ENCODE data around the gene SDF4. TPM values are rescaled to one million over a fixed set of nuclear protein-coding genes. Genes with fewer than 3 reads are reported as not detected.

SDF4 gene
- total RNA-seq, 6 donors from 2014 or later, result 79.0 to 172 (median 148) TPM

- DNase-seq, result peak in 1 of 2 donors; percentile 45
- ATAC-seq (ENCODE audit: low FRiP score in 2 of 2), result no peak
- 95 to 96% methylated on average over 21 to 27 of the region's 28 CpGs for WGBS, 2 donors
- Histone ChIP-seq H3K4me1 (peaks cover 32 to 66% (median 39%) of the 10 kb centered on the region in 4 donors), H3K4me3 (no peak overlapping the region), H3K27me3 (peaks cover 0 to 20% (median 8%) of the 10 kb centered on the region in 4 donors), H3K9me3 (peaks cover 0 to 3% (median 0%) of the 10 kb centered on the region in 4 donors), H3K27ac (no peak overlapping the region), H3K36me3 (no peaks in the 10 kb centered on the region)
- no peak for TF ChIP-seq POLR2A (IDR thresholded peaks at IDR 0.05)
- no peak for TF ChIP-seq CTCF (IDR thresholded peaks at IDR 0.05)
- no peak for TF ChIP-seq POLR2AphosphoS5 (IDR thresholded peaks at IDR 0.05)
Measured at GRCh38 chr1:1234180-1234808, 2.5 kb upstream of the SDF4 start.

- 96 to 97% methylated on average over 15 of the region's 15 CpGs for WGBS, 2 donors
- peaks cover 32 to 68% (median 39%) of the 10 kb centered on the region in 4 donors for H3K4me1 ChIP-seq
- peaks cover 0 to 3% (median 0%) of the 10 kb centered on the region in 4 donors for H3K9me3 ChIP-seq
- no peak for ATAC-seq (ENCODE audit: low FRiP score in 2 of 2)
- H3K27me3 ChIP-seq, result peaks cover 0 to 13% (median 4%) of the 10 kb centered on the region in 4 donors
- H3K4me3 ChIP-seq, result no peak overlapping the region
- DNase-seq, result no peak
- no peak overlapping the region for H3K27ac ChIP-seq
- peaks cover under 1 to 5% (median 3%) of the 10 kb centered on the region in 4 donors for H3K36me3 ChIP-seq
- TF ChIP-seq EP300 (IDR thresholded peaks at IDR 0.05) (no peak), POLR2AphosphoS5 (IDR thresholded peaks at IDR 0.05) (no peak)
Measured at GRCh38 chr1:1233567-1233892, 1.7 kb upstream of the SDF4 start.

- peaks cover 0 to 8% (median 2%) of the 10 kb centered on the region in 4 donors for H3K27me3 ChIP-seq
- peaks cover 32 to 63% (median 39%) of the 10 kb centered on the region in 4 donors for H3K4me1 ChIP-seq
- ATAC-seq (ENCODE audit: low FRiP score in 2 of 2) (no peak), DNase-seq (peak in 1 of 2 donors; percentile 89)
- peak overlapping the region in 3 of 4 donors; percentile 49 to 97 (median 83) for H3K4me3 ChIP-seq
- H3K9me3 ChIP-seq, result peaks cover 0 to 3% (median 0%) of the 10 kb centered on the region in 4 donors
- no peak overlapping the region for H3K27ac ChIP-seq
- peaks cover 6 to 10% (median 8%) of the 10 kb centered on the region in 4 donors for H3K36me3 ChIP-seq
- TF ChIP-seq POLR2A (IDR thresholded peaks at IDR 0.05) (no peak), POLR2AphosphoS5 (IDR thresholded peaks at IDR 0.05) (no peak), CTCF (IDR thresholded peaks at IDR 0.05) (no peak)
- 80 to 87% methylated on average over 44 to 70 of the region's 98 CpGs for WGBS, 2 donors
Measured at GRCh38 chr1:1232796-1233566, 1.2 kb upstream of the SDF4 start.

GRCh38 chr1:1232208-1232795 lies 501 bp upstream of the SDF4 start, which contains the start of gene B3GALT6:
Gene B3GALT6 (plus strand): TSS chr1:1232237. CDS start chr1:1232279, 42 bp downstream.
- DNase-seq, result no peak
- 13% methylated on average over 8 of the region's 100 CpGs; no CpG with 5 or more reads in 1 of the 2 donors for WGBS, 2 donors
- no peak for ATAC-seq (ENCODE audit: low FRiP score in 2 of 2)
- H3K27me3 ChIP-seq, result peaks cover 0 to 1% (median 0%) of the 10 kb centered on the region in 4 donors
- peaks cover 32 to 56% (median 34%) of the 10 kb centered on the region in 4 donors for H3K4me1 ChIP-seq
- H3K4me3 ChIP-seq, result peak within 1 kb of the TSS; percentile 76 to 97 (median 86)
- peak in 3 of 6 experiments; percentile 10 to 29 (median 21) for TF ChIP-seq CTCF (IDR thresholded peaks at IDR 0.05)
- TF ChIP-seq POLR2AphosphoS5 (IDR thresholded peaks at IDR 0.05), result no peak
- H3K36me3 ChIP-seq, result peaks cover 8 to 17% (median 15%) of the 10 kb centered on the region in 4 donors
- H3K9me3 ChIP-seq, result peaks cover 0 to 3% (median 0%) of the 10 kb centered on the region in 4 donors
- H3K27ac ChIP-seq, result peak within 1 kb of the TSS; percentile 81 to 96 (median 90)

All from upper lobe of left lung (tissue), 6 donors.